AG09309 (cell line): ENCODE data around the gene RHBDD1.
"Not testable (repeated sequence)": the region's sequence is repeated elsewhere in the genome, so short reads cannot be mapped to it uniquely, and the experiment has no call there.

ENCODE experiments used
- DNase-seq: peaks from one replicate; pipeline ENCODE4 v3.0.0-alpha.2; 2010; ENCODE audit warnings: low read depth
- H3K4me3 ChIP-seq: 2 replicates; pipeline ENCODE4 v1.5.1; 2011; ENCODE audit warnings: mild to moderate bottlenecking, low read depth, low read length, moderate library complexity; ENCODE audit not compliant: control insufficient read depth
- CTCF ChIP-seq: IDR thresholded peaks from 2 replicates; pipeline ENCODE4 v1.5.1; 2011; ENCODE audit warnings: mild to moderate bottlenecking, low read depth, low read length, inconsistent platforms; ENCODE audit not compliant: insufficient read depth, control insufficient read depth; ENCODE audit errors: missing control alignments

RHBDD1 gene

GRCh38 chr2:226818930-226819329 is 16.9 kb upstream of the RHBDD1 start:
- H3K4me3 ChIP-seq = no peak overlapping the region
- no peak for TF ChIP-seq CTCF
- no peak for DNase-seq

GRCh38 chr2:226825056-226825455 is 10.8 kb upstream of the RHBDD1 start:
- TF ChIP-seq CTCF = no peak

GRCh38 chr2:226828191-226828590 is 7.7 kb upstream of the RHBDD1 start:
- TF ChIP-seq CTCF = no peak
- no peak for DNase-seq

More at GRCh38 chr2:226825056-226825455, 10.8 kb upstream of the RHBDD1 start:
- no peak for DNase-seq
- H3K4me3 ChIP-seq = no peak overlapping the region

DNA sequence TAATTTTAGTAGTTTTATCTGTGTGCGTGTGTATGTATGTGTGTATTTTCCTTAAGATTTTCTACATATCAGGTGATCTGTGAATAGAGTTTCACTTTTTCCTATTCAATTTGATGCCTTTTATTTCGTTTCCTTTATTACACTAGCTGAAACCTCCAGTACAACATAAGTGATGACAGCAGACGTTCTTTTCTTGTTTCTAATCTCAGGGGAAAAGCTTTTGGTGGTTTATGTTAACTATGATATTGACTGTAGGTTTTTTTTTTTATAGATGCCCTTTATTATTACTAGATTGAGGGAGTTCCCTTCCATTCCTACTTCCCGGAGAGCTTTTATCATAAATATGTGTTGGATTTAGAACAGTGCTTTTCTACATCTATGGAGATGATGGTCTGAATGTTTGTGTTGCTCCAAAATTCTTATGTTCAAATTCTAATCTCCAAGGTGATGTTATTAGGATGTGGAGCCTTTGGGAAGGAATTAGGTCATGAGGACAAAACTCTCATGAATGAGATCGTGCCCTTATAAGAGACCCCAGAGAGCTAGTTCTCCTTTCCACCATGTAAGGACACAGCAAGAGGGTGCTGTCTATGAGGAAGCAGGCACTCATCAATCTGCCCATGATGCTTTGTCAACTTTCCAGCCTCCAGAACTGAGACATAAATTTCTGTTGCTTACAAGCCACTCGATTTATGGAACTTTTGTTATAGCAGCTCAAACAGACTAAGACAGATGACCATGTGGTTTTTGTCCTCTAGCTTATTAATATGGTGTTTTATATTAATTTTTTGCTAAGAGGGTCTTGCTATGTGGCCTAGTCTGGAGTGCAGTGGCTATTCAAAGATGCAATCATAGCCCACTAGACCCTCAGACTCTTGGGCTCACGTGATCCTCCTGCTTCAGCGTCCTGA is 5.9 kb upstream of the RHBDD1 start:
- DNase-seq = no peak
- TF ChIP-seq CTCF = no peak
- no peak overlapping the region for H3K4me3 ChIP-seq

More at GRCh38 chr2:226828191-226828590, 7.7 kb upstream of the RHBDD1 start:
- no peak overlapping the region for H3K4me3 ChIP-seq

DNA sequence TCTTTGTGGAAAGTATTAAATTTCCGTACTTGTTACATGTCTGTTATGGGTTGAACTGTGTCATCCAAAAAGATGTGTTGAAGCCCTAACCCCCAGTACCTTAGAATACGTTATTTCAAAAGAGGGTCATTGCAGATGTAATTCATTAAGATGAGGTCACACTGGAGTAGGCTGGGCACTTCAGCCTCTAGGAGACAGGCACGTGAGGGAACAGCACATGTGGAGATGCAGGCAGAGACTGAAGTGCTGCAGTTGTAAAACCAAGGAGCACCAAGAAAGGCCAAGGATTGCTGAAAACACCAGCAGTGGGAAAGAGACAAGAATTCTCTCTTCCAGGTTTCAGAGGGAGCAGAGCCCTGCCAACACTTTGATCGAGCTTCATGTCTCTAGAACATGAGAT is 4.6 kb upstream of the RHBDD1 start:
- H3K4me3 ChIP-seq = no peak overlapping the region
- TF ChIP-seq CTCF = no peak
- DNase-seq = no peak

GRCh38 chr2:226832061-226832460 is 3.8 kb upstream of the RHBDD1 start:
- no peak for DNase-seq
- no peak overlapping the region for H3K4me3 ChIP-seq
- TF ChIP-seq CTCF = no peak

- not testable (repeated sequence) for DNase-seq, H3K4me3 ChIP-seq
Measured at GRCh38 chr2:226834880-226835279, 974 bp upstream of the RHBDD1 start.
